ENCODE data around the gene SHISA5. TPM values are rescaled to one million over a fixed set of nuclear protein-coding genes. Genes with fewer than 3 reads are reported as not detected.
"Not testable (repeated sequence)": the region's sequence is repeated elsewhere in the genome, so short reads cannot be mapped to it uniquely, and the experiment has no call there.

SHISA5 gene
- polyA plus RNA-seq, 2 donors = 54.0 to 94.9 TPM

DNA sequence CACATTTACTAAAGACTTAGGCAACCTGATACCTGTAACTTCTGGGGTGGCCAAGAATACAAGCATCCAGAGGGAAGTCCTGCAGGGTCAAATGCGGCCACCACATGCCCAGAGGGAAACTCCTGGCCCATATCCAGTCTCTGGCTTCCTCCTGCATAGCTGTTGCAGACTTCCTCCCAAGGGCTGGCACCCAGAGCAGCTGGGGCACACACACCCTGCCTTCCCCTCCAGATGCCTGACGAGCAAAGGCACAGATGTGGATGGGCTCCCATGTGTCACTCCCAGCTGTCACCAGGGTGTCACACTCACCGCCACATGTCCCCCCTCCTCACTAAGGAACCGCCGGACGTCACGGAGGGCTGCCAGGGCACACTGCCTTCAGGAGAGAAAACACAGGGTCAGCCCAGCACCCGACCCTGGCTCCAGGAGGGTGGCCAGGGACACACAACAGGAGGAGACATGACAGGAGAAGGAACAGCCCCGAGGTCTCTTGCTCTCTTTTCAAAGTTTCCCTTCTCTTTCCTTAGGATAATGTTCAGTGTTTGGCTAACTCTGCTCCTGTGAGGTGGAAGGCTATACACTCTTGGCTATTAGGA, 39.4 kb upstream of the SHISA5 start:
- H3K27ac ChIP-seq (ENCODE audit: low read depth in 2 of 2, low read length in 1 of 2) = no peak overlapping the region
- no peaks in the 10 kb centered on the region for H3K4me1 ChIP-seq (ENCODE audit: control insufficient read depth in 2 of 2, insufficient read depth in 2 of 2, low read length in 1 of 2)
- H3K27me3 ChIP-seq (ENCODE audit: control insufficient read depth in 1 of 2, insufficient read depth in 2 of 2, low read length in 2 of 2) = no peaks in the 10 kb centered on the region
- H3K36me3 ChIP-seq (ENCODE audit: control insufficient read depth in 2 of 2, insufficient read depth in 2 of 2, low read length in 1 of 2) = peaks cover 0 to 10% of the 10 kb centered on the region in 2 donors
- H3K4me3 ChIP-seq (ENCODE audit: low read depth in 1 of 2, low read length in 2 of 2) = no peak overlapping the region
- H3K9me3 ChIP-seq (ENCODE audit: control insufficient read depth in 2 of 2, insufficient read depth in 1 of 2, low read depth in 1 of 2, low read length in 1 of 2) = no peaks in the 10 kb centered on the region
- 62 to 72% methylated on average over 9 of the region's 9 CpGs for WGBS, 2 donors

DNA sequence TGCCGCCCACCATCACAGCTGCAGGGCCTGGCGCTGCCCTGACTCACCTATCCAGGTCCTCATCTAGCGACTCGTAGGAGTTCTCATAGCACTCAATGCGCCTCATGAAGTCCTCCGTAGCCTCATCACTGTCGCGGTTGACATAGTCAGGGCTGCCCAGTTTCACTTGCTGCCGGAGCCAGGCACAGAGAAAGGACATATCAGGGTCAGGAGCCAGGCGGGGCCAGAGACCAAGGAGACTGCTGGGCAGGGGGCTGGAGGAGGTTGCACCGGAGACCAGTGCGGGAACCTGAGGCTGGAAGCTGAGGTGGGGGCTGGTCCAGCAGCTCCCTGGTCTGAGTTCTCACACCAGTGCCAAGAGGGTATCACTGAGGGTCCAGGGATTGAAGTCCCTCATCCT, 34.5 kb upstream of the SHISA5 start:
- Histone ChIP-seq H3K9me3 (ENCODE audit: control insufficient read depth in 2 of 2, insufficient read depth in 1 of 2, low read depth in 1 of 2, low read length in 1 of 2) (no peaks in the 10 kb centered on the region), H3K4me1 (ENCODE audit: control insufficient read depth in 2 of 2, insufficient read depth in 2 of 2, low read length in 1 of 2) (peaks cover 0 to 18% of the 10 kb centered on the region in 2 donors), H3K4me3 (ENCODE audit: low read depth in 1 of 2, low read length in 2 of 2) (no peak overlapping the region), H3K36me3 (ENCODE audit: control insufficient read depth in 2 of 2, insufficient read depth in 2 of 2, low read length in 1 of 2) (peaks cover 5 to 20% of the 10 kb centered on the region in 2 donors), H3K27ac (ENCODE audit: low read depth in 2 of 2, low read length in 1 of 2) (no peak overlapping the region), H3K27me3 (ENCODE audit: control insufficient read depth in 1 of 2, insufficient read depth in 2 of 2, low read length in 2 of 2) (no peaks in the 10 kb centered on the region)
- WGBS, 2 donors = 92 to 94% methylated on average over 12 of the region's 12 CpGs

DNA sequence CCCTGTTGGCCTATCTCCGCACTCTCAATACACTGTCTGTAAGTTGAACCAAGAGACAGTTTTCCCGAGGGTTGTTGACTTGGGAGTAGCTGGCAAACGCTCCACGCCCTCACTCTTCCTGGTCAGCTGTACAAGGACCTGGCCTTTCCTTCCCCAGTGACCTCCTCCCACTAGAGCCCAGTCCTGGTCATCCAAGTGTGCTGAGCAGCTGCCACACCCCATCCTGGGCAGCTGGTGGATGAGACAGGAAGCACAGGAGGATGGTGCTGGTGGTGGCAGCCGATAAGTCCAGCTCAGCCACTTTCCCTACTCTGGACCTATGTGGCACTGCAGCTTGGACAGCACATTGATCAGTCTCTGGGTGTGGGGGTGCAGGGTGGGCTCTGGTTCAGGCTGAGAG, 32.8 kb upstream of the SHISA5 start:
- Histone ChIP-seq H3K36me3 (ENCODE audit: control insufficient read depth in 2 of 2, insufficient read depth in 2 of 2, low read length in 1 of 2) (peaks cover 5 to 20% of the 10 kb centered on the region in 2 donors), H3K4me3 (ENCODE audit: low read depth in 1 of 2, low read length in 2 of 2) (no peak overlapping the region), H3K9me3 (ENCODE audit: control insufficient read depth in 2 of 2, insufficient read depth in 1 of 2, low read depth in 1 of 2, low read length in 1 of 2) (no peaks in the 10 kb centered on the region), H3K27me3 (ENCODE audit: control insufficient read depth in 1 of 2, insufficient read depth in 2 of 2, low read length in 2 of 2) (no peaks in the 10 kb centered on the region), H3K27ac (ENCODE audit: low read depth in 2 of 2, low read length in 1 of 2) (no peak overlapping the region), H3K4me1 (ENCODE audit: control insufficient read depth in 2 of 2, insufficient read depth in 2 of 2, low read length in 1 of 2) (peaks cover 0 to 18% of the 10 kb centered on the region in 2 donors)
- WGBS, 2 donors = 79 to 87% methylated on average over 5 of the region's 5 CpGs

GRCh38 chr3:48536116-48536515, 32.1 kb upstream of the SHISA5 start:
- WGBS, 2 donors = 84 to 90% methylated on average over 19 of the region's 19 CpGs
- no peak overlapping the region for H3K4me3 ChIP-seq (ENCODE audit: low read depth in 1 of 2, low read length in 2 of 2)
- H3K4me1 ChIP-seq (ENCODE audit: control insufficient read depth in 2 of 2, insufficient read depth in 2 of 2, low read length in 1 of 2) = peaks cover 0 to 18% of the 10 kb centered on the region in 2 donors
- H3K27ac ChIP-seq (ENCODE audit: low read depth in 2 of 2, low read length in 1 of 2) = peak overlapping the region; percentile 61 to 67
- no peaks in the 10 kb centered on the region for H3K27me3 ChIP-seq (ENCODE audit: control insufficient read depth in 1 of 2, insufficient read depth in 2 of 2, low read length in 2 of 2)
- peaks cover 5 to 20% of the 10 kb centered on the region in 2 donors for H3K36me3 ChIP-seq (ENCODE audit: control insufficient read depth in 2 of 2, insufficient read depth in 2 of 2, low read length in 1 of 2)
- H3K9me3 ChIP-seq (ENCODE audit: control insufficient read depth in 2 of 2, insufficient read depth in 1 of 2, low read depth in 1 of 2, low read length in 1 of 2) = no peaks in the 10 kb centered on the region

- peak overlapping the region; percentile 61 to 67 for H3K27ac ChIP-seq (ENCODE audit: low read depth in 2 of 2, low read length in 1 of 2)
- H3K36me3 ChIP-seq (ENCODE audit: control insufficient read depth in 2 of 2, insufficient read depth in 2 of 2, low read length in 1 of 2) = peaks cover 5 to 20% of the 10 kb centered on the region in 2 donors
- no peaks in the 10 kb centered on the region for H3K9me3 ChIP-seq (ENCODE audit: control insufficient read depth in 2 of 2, insufficient read depth in 1 of 2, low read depth in 1 of 2, low read length in 1 of 2)
- H3K27me3 ChIP-seq (ENCODE audit: control insufficient read depth in 1 of 2, insufficient read depth in 2 of 2, low read length in 2 of 2) = no peaks in the 10 kb centered on the region
- 64 to 81% methylated on average over 4 of the region's 4 CpGs for WGBS, 2 donors
- no peak overlapping the region for H3K4me3 ChIP-seq (ENCODE audit: low read depth in 1 of 2, low read length in 2 of 2)
- H3K4me1 ChIP-seq (ENCODE audit: control insufficient read depth in 2 of 2, insufficient read depth in 2 of 2, low read length in 1 of 2) = peaks cover 0 to 18% of the 10 kb centered on the region in 2 donors
Observed at GRCh38 chr3:48535578-48535977, 31.6 kb upstream of the SHISA5 start.

- peaks cover 5 to 12% of the 10 kb centered on the region in 2 donors for H3K36me3 ChIP-seq (ENCODE audit: control insufficient read depth in 2 of 2, insufficient read depth in 2 of 2, low read length in 1 of 2)
- no peaks in the 10 kb centered on the region for H3K9me3 ChIP-seq (ENCODE audit: control insufficient read depth in 2 of 2, insufficient read depth in 1 of 2, low read depth in 1 of 2, low read length in 1 of 2)
- no peak overlapping the region for H3K4me3 ChIP-seq (ENCODE audit: low read depth in 1 of 2, low read length in 2 of 2)
- no peaks in the 10 kb centered on the region for H3K27me3 ChIP-seq (ENCODE audit: control insufficient read depth in 1 of 2, insufficient read depth in 2 of 2, low read length in 2 of 2)
- 85 to 90% methylated on average over 2 of the region's 2 CpGs for WGBS, 2 donors
- H3K27ac ChIP-seq (ENCODE audit: low read depth in 2 of 2, low read length in 1 of 2) = no peak overlapping the region
- H3K4me1 ChIP-seq (ENCODE audit: control insufficient read depth in 2 of 2, insufficient read depth in 2 of 2, low read length in 1 of 2) = peaks cover 0 to 18% of the 10 kb centered on the region in 2 donors
Observed at GRCh38 chr3:48532977-48533337, 29.0 kb upstream of the SHISA5 start.

DNA sequence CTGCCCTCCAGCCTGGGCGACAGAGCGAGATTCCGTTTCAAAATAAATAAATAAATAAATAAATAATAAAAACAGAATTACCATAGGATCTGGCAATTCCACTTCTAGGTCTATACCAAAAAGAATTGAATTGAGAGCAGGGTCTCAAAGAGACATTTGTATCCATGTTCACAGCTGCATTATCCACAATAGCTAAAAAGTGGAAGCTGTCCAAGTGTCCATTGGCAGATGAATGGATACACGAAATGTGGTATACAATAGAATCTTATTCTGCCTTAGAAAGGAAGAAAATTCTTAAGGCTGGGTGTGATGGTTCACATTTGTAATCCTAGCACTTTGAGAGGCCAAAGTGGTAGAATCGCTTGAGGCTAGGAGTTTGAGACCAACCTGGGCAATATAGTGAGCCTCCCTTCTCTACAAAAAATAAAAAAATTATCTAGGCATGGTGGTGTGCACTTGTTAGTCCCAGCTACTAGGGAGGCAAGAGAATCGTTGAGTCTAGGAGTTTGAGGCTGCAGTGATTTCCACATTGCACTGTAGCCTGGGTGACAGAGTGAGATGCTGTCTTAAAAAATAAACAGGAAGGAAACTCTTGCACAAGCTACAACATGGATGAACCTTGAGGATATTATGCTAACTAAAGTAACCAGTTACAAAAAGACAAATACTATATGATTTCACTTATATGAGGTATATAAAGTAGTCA, 28.4 kb upstream of the SHISA5 start:
- Histone ChIP-seq H3K4me3 (ENCODE audit: low read depth in 1 of 2, low read length in 2 of 2) (no peak overlapping the region), H3K4me1 (ENCODE audit: control insufficient read depth in 2 of 2, insufficient read depth in 2 of 2, low read length in 1 of 2) (peaks cover 0 to 18% of the 10 kb centered on the region in 2 donors), H3K9me3 (ENCODE audit: control insufficient read depth in 2 of 2, insufficient read depth in 1 of 2, low read depth in 1 of 2, low read length in 1 of 2) (no peaks in the 10 kb centered on the region), H3K27me3 (ENCODE audit: control insufficient read depth in 1 of 2, insufficient read depth in 2 of 2, low read length in 2 of 2) (no peaks in the 10 kb centered on the region), H3K27ac (ENCODE audit: low read depth in 2 of 2, low read length in 1 of 2) (no peak overlapping the region), H3K36me3 (ENCODE audit: control insufficient read depth in 2 of 2, insufficient read depth in 2 of 2, low read length in 1 of 2) (peaks cover 5 to 12% of the 10 kb centered on the region in 2 donors)
- WGBS, 2 donors = 88 to 91% methylated on average over 6 of the region's 6 CpGs

GRCh38 chr3:48530701-48531100, 26.7 kb upstream of the SHISA5 start:
- not testable (repeated sequence) for H3K36me3 ChIP-seq (ENCODE audit: control insufficient read depth in 2 of 2, insufficient read depth in 2 of 2, low read length in 1 of 2); H3K4me1 ChIP-seq (ENCODE audit: control insufficient read depth in 2 of 2, insufficient read depth in 2 of 2, low read length in 1 of 2); H3K9me3 ChIP-seq (ENCODE audit: control insufficient read depth in 2 of 2, insufficient read depth in 1 of 2, low read depth in 1 of 2, low read length in 1 of 2); H3K27me3 ChIP-seq (ENCODE audit: control insufficient read depth in 1 of 2, insufficient read depth in 2 of 2, low read length in 2 of 2); H3K27ac ChIP-seq (ENCODE audit: low read depth in 2 of 2, low read length in 1 of 2); H3K4me3 ChIP-seq (ENCODE audit: low read depth in 1 of 2, low read length in 2 of 2)
- 96 to 97% methylated on average over 4 of the region's 4 CpGs for WGBS, 2 donors

GRCh38 chr3:48528754-48529153, 24.8 kb upstream of the SHISA5 start:
- Histone ChIP-seq H3K27ac (ENCODE audit: low read depth in 2 of 2, low read length in 1 of 2) (no peak overlapping the region), H3K27me3 (ENCODE audit: control insufficient read depth in 1 of 2, insufficient read depth in 2 of 2, low read length in 2 of 2) (no peaks in the 10 kb centered on the region), H3K36me3 (ENCODE audit: control insufficient read depth in 2 of 2, insufficient read depth in 2 of 2, low read length in 1 of 2) (no peaks in the 10 kb centered on the region), H3K9me3 (ENCODE audit: control insufficient read depth in 2 of 2, insufficient read depth in 1 of 2, low read depth in 1 of 2, low read length in 1 of 2) (no peaks in the 10 kb centered on the region), H3K4me1 (ENCODE audit: control insufficient read depth in 2 of 2, insufficient read depth in 2 of 2, low read length in 1 of 2) (no peaks in the 10 kb centered on the region), H3K4me3 (ENCODE audit: low read depth in 1 of 2, low read length in 2 of 2) (no peak overlapping the region)
- 80 to 90% methylated on average over 3 of the region's 3 CpGs for WGBS, 2 donors

- Histone ChIP-seq H3K4me1 (ENCODE audit: control insufficient read depth in 2 of 2, insufficient read depth in 2 of 2, low read length in 1 of 2) (no peaks in the 10 kb centered on the region), H3K9me3 (ENCODE audit: control insufficient read depth in 2 of 2, insufficient read depth in 1 of 2, low read depth in 1 of 2, low read length in 1 of 2) (no peaks in the 10 kb centered on the region), H3K36me3 (ENCODE audit: control insufficient read depth in 2 of 2, insufficient read depth in 2 of 2, low read length in 1 of 2) (peaks cover 0 to 2% of the 10 kb centered on the region in 2 donors), H3K27me3 (ENCODE audit: control insufficient read depth in 1 of 2, insufficient read depth in 2 of 2, low read length in 2 of 2) (no peaks in the 10 kb centered on the region), H3K4me3 (ENCODE audit: low read depth in 1 of 2, low read length in 2 of 2) (no peak overlapping the region), H3K27ac (ENCODE audit: low read depth in 2 of 2, low read length in 1 of 2) (no peak overlapping the region)
- 92 to 97% methylated on average over 9 of the region's 9 CpGs for WGBS, 2 donors
Observed at GRCh38 chr3:48528048-48528447, 24.1 kb upstream of the SHISA5 start.

Measured in esophagus (tissue), 2 donors.